Activated naive CD8-positive, alpha-beta T cell (primary cell): ENCODE data around the gene KCNS3.

ENCODE experiments used
- H3K27ac Mint-ChIP-seq: one replicate; pipeline ENCODE4 v1.8.0; 2021; ENCODE audit warnings: mixed read lengths
- H3K27me3 Mint-ChIP-seq: one replicate; pipeline ENCODE4 v1.8.0; 2021; ENCODE audit warnings: mixed read lengths
- H3K36me3 Mint-ChIP-seq: one replicate; pipeline ENCODE4 v1.8.0; 2021; ENCODE audit warnings: mixed read lengths
- H3K4me1 Mint-ChIP-seq: one replicate; pipeline ENCODE4 v1.8.0; 2021; ENCODE audit warnings: low read depth, mixed read lengths
- H3K4me3 Mint-ChIP-seq: one replicate; pipeline ENCODE4 v1.8.0; 2021; ENCODE audit warnings: mild to moderate bottlenecking, mixed read lengths
- H3K9me3 Mint-ChIP-seq: one replicate; pipeline ENCODE4 v1.8.0; 2021; ENCODE audit warnings: low read depth, mixed read lengths

The KCNS3 gene

GRCh38 chr2:17863539-17863938 is 14.9 kb upstream of the KCNS3 start:
- no peak overlapping the region for H3K27ac Mint-ChIP-seq
- no peaks in the 10 kb centered on the region for H3K36me3 Mint-ChIP-seq
- H3K27me3 Mint-ChIP-seq, result peaks cover 32% of the 10 kb centered on the region
- no peak overlapping the region for H3K4me3 Mint-ChIP-seq
- H3K9me3 Mint-ChIP-seq, result no peaks in the 10 kb centered on the region
- no peaks in the 10 kb centered on the region for H3K4me1 Mint-ChIP-seq

DNA sequence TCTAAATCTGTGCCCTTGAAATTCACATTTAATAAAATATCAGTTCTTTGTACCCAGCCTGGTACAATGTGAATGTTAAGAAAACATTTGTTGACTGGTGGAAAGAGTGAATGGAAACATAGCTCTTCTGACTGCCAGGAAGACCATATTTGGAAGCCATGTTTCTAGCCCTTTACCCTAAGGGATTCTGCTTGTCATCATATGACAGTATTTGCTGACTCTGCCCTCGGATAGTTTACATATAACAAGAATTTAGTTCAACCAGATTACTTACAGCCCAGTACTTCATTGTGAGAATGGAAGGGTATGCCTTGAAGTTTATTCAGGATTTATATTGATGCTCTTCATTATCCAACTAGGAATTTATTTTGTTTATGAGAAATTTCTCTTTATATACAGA is 13.8 kb upstream of the KCNS3 start:
- Mint-ChIP-seq H3K4me3 (no peak overlapping the region), H3K27ac (no peak overlapping the region), H3K4me1 (no peaks in the 10 kb centered on the region), H3K36me3 (no peaks in the 10 kb centered on the region), H3K9me3 (no peaks in the 10 kb centered on the region), H3K27me3 (peaks cover 31% of the 10 kb centered on the region)

DNA sequence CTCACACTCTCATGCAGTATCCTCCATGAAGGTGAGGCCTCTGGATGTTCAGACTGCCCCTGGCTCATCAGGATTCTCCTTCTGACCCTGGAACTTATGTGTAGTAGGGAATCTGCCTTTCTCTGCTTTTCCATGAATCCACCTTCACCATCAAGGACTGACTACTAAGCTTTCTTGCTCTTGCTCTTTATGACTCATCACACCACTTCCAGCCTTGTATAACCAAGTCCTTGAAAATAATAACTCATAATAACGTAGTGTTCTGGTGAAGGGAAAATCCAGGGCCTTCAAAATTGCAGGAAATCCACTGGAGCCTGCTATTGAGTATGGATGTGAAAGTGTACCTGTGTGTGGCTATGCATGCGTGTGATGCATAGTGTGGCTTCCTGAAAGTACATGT is 11.3 kb upstream of the KCNS3 start:
- Mint-ChIP-seq H3K4me1 (no peaks in the 10 kb centered on the region), H3K9me3 (no peaks in the 10 kb centered on the region), H3K27ac (no peak overlapping the region), H3K36me3 (no peaks in the 10 kb centered on the region), H3K27me3 (peaks cover 24% of the 10 kb centered on the region), H3K4me3 (no peak overlapping the region)

- Mint-ChIP-seq H3K4me1 (no peaks in the 10 kb centered on the region), H3K27me3 (peaks cover 29% of the 10 kb centered on the region)
Measured at GRCh38 chr2:17869128-17869527, 9.3 kb upstream of the KCNS3 start.

DNA sequence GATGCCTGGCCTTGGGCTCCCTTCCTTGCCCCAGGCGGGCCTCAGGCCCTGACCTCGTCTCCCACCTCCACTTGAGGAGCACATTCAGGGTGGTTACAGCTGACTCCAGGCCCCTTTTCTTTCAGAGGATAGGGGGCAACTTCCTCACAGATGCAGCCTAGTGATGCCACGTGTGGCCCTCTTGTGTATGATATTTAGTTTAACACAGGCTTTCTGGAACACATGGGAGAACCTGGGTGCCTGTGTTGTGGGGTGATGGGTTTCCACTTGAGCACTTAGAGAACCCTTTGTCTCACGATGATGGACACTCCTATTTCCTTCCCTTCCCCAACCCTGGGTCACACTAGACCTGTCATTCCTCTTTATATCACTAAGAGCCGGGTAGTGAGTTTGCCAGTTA is 6.8 kb upstream of the KCNS3 start:
- Mint-ChIP-seq H3K4me1 (no peaks in the 10 kb centered on the region), H3K4me3 (no peak overlapping the region), H3K9me3 (no peaks in the 10 kb centered on the region), H3K27ac (no peak overlapping the region), H3K27me3 (peaks cover 37% of the 10 kb centered on the region), H3K36me3 (no peaks in the 10 kb centered on the region)

More at GRCh38 chr2:17869128-17869527, 9.3 kb upstream of the KCNS3 start:
- Mint-ChIP-seq H3K4me3 (no peak overlapping the region), H3K27ac (no peak overlapping the region), H3K9me3 (no peaks in the 10 kb centered on the region), H3K36me3 (no peaks in the 10 kb centered on the region)

- Mint-ChIP-seq H3K4me1 (peaks cover 7% of the 10 kb centered on the region), H3K9me3 (no peaks in the 10 kb centered on the region), H3K27me3 (peaks cover 47% of the 10 kb centered on the region), H3K36me3 (no peaks in the 10 kb centered on the region), H3K27ac (no peak overlapping the region), H3K4me3 (no peak overlapping the region)
Measured at GRCh38 chr2:17873021-17873420, 5.4 kb upstream of the KCNS3 start.

DNA sequence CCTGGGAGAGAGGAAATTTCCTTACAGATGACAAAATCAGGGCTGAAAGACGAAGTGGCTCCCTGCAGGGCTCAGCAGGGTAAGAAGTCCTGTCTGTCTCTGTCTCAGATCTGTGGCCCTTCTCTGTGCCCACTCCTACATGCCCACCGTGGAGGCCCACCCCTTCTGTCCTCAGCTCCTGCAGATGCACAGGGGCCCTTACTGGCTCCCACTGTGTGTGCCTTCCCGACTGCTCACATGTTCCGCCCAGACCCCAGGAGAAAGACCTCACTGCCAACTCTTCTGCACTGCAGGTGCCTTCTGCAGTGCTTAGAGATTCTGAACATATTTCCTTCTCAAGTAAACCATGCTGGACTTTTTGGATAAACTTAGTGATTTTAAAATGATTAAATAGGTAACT is 1.9 kb upstream of the KCNS3 start:
- Mint-ChIP-seq H3K9me3 (no peaks in the 10 kb centered on the region), H3K36me3 (no peaks in the 10 kb centered on the region), H3K27ac (no peak overlapping the region), H3K27me3 (peaks cover 44% of the 10 kb centered on the region), H3K4me3 (peak overlapping the region; percentile 72), H3K4me1 (peaks cover 16% of the 10 kb centered on the region)

DNA sequence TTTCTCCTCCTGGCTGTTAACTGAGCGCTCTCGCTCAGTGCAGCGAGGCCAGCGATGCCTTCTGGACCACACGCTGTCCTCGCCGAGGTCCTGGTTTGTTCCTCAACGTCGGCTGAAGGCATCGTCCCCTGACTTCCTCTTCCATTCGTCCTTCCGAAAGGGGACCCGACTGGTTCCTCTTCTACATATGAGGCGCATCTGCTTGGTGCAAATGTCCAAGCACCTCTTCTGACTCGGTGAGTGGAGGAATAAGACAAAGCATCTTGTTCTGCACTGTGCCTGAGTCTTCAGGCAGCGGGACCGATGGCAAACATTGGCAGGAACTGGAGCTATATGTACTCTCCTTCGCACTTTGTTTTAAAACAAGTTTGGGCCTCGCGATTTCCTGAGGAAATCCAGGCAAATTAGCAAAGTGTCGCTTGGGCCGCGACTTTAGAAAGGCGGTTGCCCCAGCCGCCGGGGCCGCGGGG is 621 bp upstream of the KCNS3 start:
- Mint-ChIP-seq H3K27ac (no peak overlapping the region), H3K27me3 (peaks cover 48% of the 10 kb centered on the region), H3K36me3 (no peaks in the 10 kb centered on the region), H3K4me3 (peak overlapping the region; percentile 77), H3K4me1 (peaks cover 16% of the 10 kb centered on the region), H3K9me3 (no peaks in the 10 kb centered on the region)

GRCh38 chr2:17879137-17879912 is 858 bp downstream of the KCNS3 start:
- peaks cover 46% of the 10 kb centered on the region for H3K27me3 Mint-ChIP-seq
- H3K4me1 Mint-ChIP-seq, result peaks cover 16% of the 10 kb centered on the region
- peak overlapping the region; percentile 67 for H3K4me3 Mint-ChIP-seq
- H3K36me3 Mint-ChIP-seq, result no peaks in the 10 kb centered on the region
- H3K27ac Mint-ChIP-seq, result no peak overlapping the region
- H3K9me3 Mint-ChIP-seq, result no peaks in the 10 kb centered on the region

GRCh38 chr2:17879913-17880274 is 1.4 kb downstream of the KCNS3 start:
- H3K27me3 Mint-ChIP-seq, result peaks cover 46% of the 10 kb centered on the region
- peaks cover 16% of the 10 kb centered on the region for H3K4me1 Mint-ChIP-seq
- H3K27ac Mint-ChIP-seq, result no peak overlapping the region
- H3K4me3 Mint-ChIP-seq, result peak overlapping the region; percentile 48
- no peaks in the 10 kb centered on the region for H3K36me3 Mint-ChIP-seq
- H3K9me3 Mint-ChIP-seq, result no peaks in the 10 kb centered on the region

- Mint-ChIP-seq H3K27ac (no peak overlapping the region), H3K4me3 (no peak overlapping the region), H3K4me1 (no peaks in the 10 kb centered on the region), H3K36me3 (no peaks in the 10 kb centered on the region), H3K9me3 (peaks cover 4% of the 10 kb centered on the region), H3K27me3 (peaks cover 8% of the 10 kb centered on the region)
Measured at GRCh38 chr2:17892770-17893534, 14.5 kb downstream of the KCNS3 start.

GRCh38 chr2:17894005-17894404 is 15.5 kb downstream of the KCNS3 start:
- H3K27ac Mint-ChIP-seq, result no peak overlapping the region
- H3K4me3 Mint-ChIP-seq, result no peak overlapping the region
- H3K4me1 Mint-ChIP-seq, result no peaks in the 10 kb centered on the region
- peaks cover 11% of the 10 kb centered on the region for H3K27me3 Mint-ChIP-seq
- H3K9me3 Mint-ChIP-seq, result peaks cover 4% of the 10 kb centered on the region
- no peaks in the 10 kb centered on the region for H3K36me3 Mint-ChIP-seq

DNA sequence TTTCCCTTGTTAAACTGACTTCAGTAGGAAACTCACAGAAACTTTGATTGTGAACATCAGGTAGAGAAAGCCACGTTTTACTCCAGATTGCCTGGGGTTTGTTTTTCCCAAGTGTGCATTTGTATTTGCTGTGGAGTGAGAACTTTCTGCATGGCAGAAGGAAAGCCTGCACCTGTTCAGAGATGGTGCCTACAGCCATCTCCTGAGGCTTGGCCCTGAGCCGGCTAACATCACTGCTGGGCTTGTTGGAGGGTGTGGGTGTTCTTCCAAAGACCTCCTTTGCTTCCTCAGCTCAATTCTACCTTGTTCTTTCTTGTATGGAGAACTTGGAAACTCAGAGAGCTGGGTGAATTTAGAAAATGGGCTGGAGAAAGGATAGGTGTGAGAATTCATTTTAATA is 16.1 kb downstream of the KCNS3 start:
- H3K27ac Mint-ChIP-seq, result no peak overlapping the region
- no peak overlapping the region for H3K4me3 Mint-ChIP-seq
- no peaks in the 10 kb centered on the region for H3K4me1 Mint-ChIP-seq
- H3K27me3 Mint-ChIP-seq, result peaks cover 11% of the 10 kb centered on the region
- H3K9me3 Mint-ChIP-seq, result peaks cover 4% of the 10 kb centered on the region
- H3K36me3 Mint-ChIP-seq, result no peaks in the 10 kb centered on the region

- no peak overlapping the region for H3K27ac Mint-ChIP-seq
- H3K36me3 Mint-ChIP-seq, result no peaks in the 10 kb centered on the region
- no peak overlapping the region for H3K4me3 Mint-ChIP-seq
- H3K9me3 Mint-ChIP-seq, result no peaks in the 10 kb centered on the region
- H3K27me3 Mint-ChIP-seq, result peaks cover 18% of the 10 kb centered on the region
- H3K4me1 Mint-ChIP-seq, result no peaks in the 10 kb centered on the region
Measured at GRCh38 chr2:17899871-17900270, 21.4 kb downstream of the KCNS3 start.

DNA sequence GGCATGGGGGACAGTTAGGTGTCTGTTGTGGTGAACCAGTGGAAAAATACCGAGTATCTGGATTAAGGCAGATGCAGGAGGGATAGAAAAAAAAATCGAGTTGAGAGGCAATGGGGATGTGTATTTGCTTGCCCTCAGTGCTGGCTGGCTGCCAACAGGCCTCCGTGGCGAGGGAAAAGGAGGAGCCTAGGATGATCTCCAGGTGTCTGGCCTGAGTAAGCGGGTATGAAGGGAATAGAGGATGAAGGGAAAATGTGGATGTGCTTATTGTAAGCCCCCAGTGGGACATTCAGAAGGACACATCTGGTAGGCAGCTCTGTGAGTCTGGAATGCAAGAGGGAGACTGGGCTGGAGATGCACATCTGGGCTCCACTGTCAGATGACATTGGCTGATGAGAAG is 22.8 kb downstream of the KCNS3 start:
- H3K27ac Mint-ChIP-seq, result no peak overlapping the region
- no peaks in the 10 kb centered on the region for H3K4me1 Mint-ChIP-seq
- H3K9me3 Mint-ChIP-seq, result no peaks in the 10 kb centered on the region
- H3K36me3 Mint-ChIP-seq, result no peaks in the 10 kb centered on the region
- no peak overlapping the region for H3K4me3 Mint-ChIP-seq
- H3K27me3 Mint-ChIP-seq, result peaks cover 18% of the 10 kb centered on the region
